AG09309 (cell line): ENCODE data around the gene C6orf141.

ENCODE experiments used
- DNase-seq: peaks from one replicate; pipeline ENCODE4 v3.0.0-alpha.2; 2010; ENCODE audit warnings: low read depth
- H3K4me3 ChIP-seq: 2 replicates; pipeline ENCODE4 v1.5.1; 2011; ENCODE audit warnings: mild to moderate bottlenecking, low read depth, low read length, moderate library complexity; ENCODE audit not compliant: control insufficient read depth
- CTCF ChIP-seq: IDR thresholded peaks from 2 replicates; pipeline ENCODE4 v1.5.1; 2011; ENCODE audit warnings: mild to moderate bottlenecking, low read depth, low read length, inconsistent platforms; ENCODE audit not compliant: insufficient read depth, control insufficient read depth; ENCODE audit errors: missing control alignments

C6orf141 gene

DNA sequence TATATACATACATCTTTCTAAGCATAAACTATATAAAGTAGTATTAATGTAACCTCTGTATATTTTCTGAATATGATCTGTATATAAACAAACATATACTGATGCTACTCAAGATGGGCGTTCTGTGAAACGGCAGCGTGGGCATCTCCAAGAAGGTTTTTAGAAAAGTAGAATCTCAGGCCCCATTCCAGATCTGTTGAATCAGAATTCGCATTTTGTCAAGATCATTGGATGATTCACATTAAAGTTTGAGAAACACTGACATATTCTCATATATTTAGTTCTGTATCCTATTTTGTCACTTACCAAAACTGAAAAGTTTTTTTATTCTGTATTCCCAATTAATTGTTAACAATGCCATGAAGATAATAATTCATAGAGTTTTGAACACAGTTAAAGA, 5.5 kb downstream of the C6orf141 start:
- no peak overlapping the region for H3K4me3 ChIP-seq
- no peak for DNase-seq
- TF ChIP-seq CTCF, result no peak

DNA sequence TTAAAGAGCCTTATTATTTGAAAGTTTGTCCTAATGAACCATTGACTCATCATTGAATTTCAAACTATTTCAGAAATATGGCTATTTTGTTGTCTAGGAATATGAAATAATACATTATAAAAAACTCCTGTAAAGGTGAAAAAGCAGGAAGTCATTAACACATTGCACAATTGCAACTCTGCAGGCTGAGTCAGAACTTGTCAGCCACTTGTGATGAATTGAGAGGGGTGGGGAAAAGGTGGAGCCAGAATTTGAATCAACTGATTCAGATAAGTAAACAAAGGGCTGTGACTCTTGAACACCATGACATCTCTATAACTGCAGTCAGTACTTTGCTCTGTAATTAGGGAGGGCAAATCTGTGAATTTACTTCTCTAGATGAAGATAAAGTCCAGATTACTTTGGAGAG, 6.0 kb downstream of the C6orf141 start:
- TF ChIP-seq CTCF, result no peak
- no peak for DNase-seq
- H3K4me3 ChIP-seq, result no peak overlapping the region

DNA sequence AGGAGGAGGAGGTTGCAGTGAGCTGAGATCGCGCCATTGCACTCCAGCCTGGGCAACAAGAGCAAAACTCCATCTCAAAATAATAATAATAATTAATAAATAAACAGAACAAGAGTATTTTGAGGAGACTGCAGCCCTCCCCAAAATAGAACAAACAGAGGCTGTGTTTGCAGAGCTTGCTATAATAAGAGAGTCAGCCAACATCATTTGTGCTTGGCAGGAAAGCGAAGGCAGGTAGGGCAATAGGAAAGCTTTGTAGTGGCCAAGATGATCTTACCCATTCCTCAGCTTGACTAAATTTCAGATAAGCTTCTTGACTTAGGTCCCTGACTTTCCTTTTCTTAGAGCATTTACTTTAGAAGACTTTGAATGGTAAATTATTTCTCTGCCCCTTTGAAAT, 6.7 kb downstream of the C6orf141 start:
- no peak overlapping the region for H3K4me3 ChIP-seq
- no peak for TF ChIP-seq CTCF
- no peak for DNase-seq

DNA sequence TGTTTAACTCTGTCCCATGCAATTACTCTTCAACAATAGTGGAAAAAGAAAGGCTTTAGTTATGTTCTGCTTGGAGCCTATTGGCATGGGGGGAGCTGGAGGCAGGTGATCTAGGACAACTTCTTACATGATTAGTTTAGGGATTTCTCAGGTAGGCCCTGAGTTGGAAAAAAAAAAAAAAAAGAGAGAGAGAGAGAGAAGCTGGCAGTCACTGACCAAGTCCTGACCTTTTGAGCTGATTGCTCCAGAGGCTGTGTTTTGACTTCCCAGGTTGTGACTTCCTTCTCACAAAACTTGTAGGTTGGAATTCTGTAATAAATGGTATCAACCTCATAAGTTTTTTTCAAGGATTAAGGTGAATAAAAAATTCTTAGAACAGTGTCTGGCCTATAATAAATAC, 7.8 kb downstream of the C6orf141 start:
- no peak for DNase-seq
- TF ChIP-seq CTCF, result no peak
- H3K4me3 ChIP-seq, result no peak overlapping the region

DNA sequence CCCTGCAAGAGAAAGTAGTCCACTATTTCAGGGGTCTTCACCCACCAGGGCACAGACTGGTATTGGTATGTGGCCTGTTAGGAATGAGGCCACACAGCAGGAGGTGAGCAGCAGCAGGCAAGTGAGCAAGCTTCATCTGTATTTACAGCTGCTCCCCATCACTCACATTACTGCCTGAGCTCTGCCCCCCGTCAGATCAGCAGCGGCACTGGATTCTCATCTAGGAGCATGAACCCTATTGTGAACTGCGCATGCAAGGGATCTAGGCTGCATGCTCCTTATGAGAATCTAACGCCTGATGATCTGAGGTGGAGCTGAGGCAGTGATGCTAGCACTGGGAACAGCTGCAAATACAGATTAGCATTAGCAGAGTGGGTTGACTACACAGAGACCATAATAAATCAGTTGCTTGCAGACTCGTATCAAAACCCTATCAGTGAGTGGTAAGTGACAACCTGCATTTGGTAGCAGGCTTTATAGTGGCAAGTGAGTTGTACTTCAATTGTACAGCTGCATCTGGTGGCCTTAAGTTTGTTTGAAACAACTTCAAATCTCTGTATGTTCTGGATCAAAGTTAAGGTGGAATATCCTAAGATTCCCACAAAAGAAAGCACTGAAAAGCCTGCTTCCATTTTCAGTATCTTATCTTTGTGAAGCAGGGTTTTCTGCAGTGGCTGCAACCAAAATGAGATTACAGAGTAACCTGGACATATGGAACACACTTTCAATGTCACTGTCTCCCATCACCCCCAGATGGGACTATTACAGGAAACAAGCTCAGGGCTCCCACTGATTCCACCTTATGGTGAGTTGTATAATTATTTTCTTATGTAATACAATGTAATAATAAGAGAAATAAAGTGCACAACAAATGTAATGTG, 12.8 kb downstream of the C6orf141 start:
- no peak overlapping the region for H3K4me3 ChIP-seq

DNA sequence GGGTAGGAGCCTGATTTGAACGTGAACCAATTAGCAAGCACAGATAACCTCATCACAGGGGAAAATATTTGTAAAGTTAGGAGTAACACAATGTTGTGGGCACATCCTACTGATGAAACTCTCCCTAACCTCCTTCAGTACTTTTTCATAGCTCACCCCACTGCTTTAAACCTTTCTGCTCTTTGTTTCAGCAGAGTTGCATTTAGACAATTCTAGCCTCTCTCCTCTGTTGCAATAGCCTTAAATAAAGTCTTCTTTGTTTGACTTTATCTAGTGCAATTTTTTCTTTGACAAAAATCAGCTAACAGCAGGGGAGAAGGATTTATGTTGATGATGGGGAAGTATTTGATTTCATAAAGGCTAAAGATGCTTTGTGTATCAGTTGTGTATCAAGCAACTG, 14.1 kb downstream of the C6orf141 start:
- DNase-seq, result no peak

More for the DNA sequence above, 12.8 kb downstream of the C6orf141 start:
- DNase-seq, result no peak
- no peak for TF ChIP-seq CTCF

More for the DNA sequence above, 14.1 kb downstream of the C6orf141 start:
- no peak for TF ChIP-seq CTCF
- H3K4me3 ChIP-seq, result no peak overlapping the region
